NCI-H510A (cell line): Measurements from ENCODE around the gene CD14.
"Not testable (repeated sequence)": the region's sequence is repeated elsewhere in the genome, so short reads cannot be mapped to it uniquely, and the experiment has no call there.

Experiments used
- DNase-seq: peaks from one replicate; lab custom pipeline; 2025; lab: John Stamatoyannopoulos, UW

CD14 gene

GRCh38 chr5:140635291-140636257 lies 2.6 kb upstream of the CD14 start:
- no peak for DNase-seq

DNA sequence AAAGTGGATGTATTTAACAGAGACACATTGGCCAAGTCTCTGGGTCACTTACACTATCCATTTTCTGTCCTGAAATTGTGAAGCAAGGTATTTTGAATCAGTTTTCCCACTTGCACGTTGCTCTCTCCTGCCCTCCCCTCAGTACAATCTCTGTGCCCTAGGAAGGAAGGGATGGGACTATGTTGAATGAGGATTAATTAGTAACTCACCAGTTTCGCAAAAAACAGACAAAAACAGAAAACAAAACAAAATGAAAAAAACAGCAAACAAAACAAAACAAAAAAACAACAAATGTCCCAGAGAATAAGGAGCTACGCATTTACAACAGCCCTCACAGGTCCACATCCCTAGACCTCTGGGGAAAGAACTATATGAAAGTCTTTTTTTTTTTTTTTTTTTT lies 1.1 kb upstream of the CD14 start:
- DNase-seq, result no peak

DNA sequence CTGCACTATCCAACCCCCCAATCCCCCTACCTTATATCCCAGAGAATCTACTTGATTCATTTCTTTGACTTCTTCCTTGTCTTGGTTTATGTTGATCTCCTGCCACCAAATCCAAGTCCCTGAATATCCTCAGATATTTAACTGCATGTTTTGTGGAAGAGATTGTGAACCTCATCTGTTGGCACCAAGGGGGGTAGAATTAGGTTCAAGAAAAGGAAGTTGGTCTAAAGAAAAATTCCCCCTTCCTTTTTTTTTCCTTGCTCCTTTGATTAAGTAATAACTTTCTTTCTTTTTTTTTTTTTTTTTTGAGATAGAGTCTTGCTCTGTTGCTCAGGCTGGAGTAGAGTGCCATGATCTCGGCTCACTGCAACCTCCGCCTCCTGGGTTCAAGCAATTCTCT lies 526 bp upstream of the CD14 start:
- DNase-seq, result no peak

DNA sequence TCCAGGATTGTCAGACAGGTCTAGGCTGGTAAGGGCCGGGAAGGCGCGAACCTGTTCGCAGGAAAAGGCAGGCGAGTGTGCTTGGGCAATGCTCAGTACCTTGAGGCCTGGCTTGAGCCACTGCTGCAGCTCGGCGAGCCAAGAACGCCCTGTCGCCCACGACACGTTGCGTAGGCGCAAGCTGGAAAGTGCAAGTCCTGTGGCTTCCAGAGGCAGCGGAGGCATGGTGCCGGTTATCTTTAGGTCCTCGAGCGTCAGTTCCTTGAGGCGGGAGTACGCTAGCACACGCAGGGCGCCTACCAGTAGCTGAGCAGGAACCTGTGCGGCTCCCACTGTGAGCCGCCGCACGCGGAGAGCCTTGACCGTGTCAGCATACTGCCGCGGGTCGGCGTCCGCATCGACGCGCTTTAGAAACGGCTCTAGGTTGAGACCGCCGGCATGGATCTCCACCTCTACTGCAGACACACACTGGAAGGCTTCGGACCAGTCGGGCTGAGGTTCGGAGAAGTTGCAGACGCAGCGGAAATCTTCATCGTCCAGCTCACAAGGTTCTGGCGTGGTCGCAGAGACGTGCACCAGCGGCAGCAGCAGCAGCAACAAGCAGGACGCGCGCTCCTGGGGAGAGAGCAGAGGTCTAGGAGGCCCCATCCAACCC lies 482 bp downstream of the CD14 start:
- no peak for DNase-seq

DNA sequence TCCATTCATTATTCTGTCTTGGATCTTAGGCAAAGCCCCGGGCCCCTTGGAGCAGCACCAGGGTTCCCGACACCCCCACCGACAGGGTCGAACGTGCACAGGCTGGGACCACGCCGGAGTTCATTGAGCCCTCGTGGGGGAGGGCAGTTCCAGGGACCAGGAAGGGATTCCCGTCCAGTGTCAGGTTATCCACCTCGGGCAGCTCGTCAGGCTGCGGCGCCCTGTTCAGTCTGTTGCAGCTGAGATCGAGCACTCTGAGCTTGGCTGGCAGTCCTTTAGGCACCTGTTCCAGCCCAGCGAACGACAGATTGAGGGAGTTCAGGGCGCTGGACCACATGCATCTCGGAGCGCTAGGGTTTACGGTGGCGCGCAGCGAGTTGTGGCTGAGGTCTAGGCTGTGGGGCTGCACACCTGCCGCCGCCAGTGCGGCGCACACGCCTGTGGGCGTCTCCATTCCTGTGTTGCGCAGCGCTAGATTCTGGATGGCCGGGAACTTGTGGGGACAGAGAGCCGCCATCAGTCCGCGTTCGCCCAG lies 1.1 kb downstream of the CD14 start:
- DNase-seq, result no peak

GRCh38 chr5:140631036-140631417 lies 1.9 kb downstream of the CD14 start:
- no peak for DNase-seq

DNA sequence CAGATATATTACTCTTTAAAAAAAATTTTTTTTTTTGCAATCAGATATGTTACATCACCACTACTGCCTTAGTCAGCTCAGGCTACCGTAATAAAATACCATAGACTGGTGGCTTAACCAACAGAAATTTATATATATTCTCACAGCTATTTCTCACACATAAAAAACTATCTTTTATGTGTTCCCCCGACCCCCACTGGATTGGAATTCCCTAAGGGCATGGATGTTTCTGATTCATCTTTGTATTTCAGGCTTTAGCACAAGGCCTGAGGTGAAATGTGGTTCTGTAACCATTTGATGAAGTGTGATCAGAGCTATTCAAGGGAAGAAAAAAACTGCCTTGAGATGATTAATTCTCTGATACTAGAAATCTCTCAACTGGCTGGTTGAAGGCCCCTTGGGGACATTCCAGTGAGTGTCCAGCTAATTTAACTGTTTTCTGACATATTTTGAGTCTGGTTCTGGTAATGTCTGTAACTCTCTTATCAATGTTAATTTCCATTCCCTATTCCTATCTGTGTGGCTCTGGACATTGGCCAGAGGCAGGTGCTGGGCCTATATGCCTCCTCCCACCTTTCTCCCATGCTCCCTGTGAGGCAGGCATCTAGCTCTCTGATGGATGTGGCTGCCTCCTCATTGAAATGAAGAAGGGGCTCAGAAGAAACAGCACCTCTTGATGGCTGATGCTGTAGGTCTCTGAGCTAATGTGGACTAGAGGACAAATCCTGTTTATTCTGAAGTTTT lies 2.5 kb downstream of the CD14 start:
- DNase-seq, result no peak

GRCh38 chr5:140628711-140629110 lies 4.3 kb downstream of the CD14 start:
- DNase-seq, result no peak

DNA sequence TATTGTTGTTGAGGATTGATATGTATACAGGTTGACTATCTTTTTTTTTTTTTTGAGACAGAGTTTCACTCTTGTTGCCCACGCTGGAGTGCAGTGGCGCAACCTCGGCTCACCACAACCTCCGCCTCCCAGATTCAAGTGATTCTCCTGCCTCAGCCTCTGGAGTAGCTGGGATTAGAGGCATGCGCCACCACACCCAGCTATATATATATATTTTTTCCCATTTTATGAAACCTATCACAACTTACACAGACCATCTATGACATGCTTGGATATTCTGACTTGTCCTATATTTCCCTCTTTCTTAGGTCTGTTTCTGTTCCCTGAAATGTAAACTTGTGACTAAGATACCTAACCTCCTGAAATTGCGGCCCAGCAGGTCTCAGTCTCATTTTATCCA lies 5.0 kb downstream of the CD14 start:
- no peak for DNase-seq

DNA sequence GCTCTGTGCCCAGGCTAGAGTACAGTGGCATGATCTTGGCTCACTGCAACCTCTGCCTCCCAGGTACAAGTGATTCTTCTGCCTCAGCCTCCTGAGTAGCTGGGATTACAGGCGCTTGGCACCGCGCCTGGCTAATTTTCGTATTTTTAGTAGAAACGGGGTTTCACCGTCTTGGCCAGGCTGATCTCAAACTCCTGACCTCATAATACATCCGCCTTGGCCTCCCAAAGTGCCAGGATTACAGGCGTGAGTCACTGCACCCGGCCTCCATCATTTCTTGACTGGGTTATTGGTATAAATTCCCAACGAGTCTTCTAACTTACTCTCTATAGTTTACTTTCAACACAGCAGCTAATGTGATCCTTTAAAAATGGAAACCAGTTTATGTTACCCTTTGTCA lies 8.1 kb downstream of the CD14 start:
- DNase-seq, result not testable (repeated sequence)

DNA sequence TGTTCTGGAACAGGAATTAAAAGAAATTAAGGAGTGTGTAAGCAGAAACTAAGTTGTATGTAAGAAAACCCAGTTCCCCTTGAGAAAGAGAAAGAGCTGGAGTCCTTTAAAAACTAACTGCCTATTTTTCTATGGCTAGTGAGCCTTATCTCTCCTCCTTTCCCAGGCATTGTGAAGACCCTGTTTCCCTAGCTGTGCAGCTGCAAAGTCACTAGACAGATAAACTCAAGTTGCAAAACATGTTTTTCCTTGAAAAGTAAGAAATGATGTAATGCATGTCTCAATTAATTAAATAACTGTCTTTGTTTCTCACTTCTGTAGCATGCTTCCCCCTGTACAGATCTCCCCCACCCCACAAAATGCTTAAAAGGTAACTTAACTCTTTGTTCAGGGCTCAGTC lies 9.9 kb downstream of the CD14 start:
- not testable (repeated sequence) for DNase-seq

DNA sequence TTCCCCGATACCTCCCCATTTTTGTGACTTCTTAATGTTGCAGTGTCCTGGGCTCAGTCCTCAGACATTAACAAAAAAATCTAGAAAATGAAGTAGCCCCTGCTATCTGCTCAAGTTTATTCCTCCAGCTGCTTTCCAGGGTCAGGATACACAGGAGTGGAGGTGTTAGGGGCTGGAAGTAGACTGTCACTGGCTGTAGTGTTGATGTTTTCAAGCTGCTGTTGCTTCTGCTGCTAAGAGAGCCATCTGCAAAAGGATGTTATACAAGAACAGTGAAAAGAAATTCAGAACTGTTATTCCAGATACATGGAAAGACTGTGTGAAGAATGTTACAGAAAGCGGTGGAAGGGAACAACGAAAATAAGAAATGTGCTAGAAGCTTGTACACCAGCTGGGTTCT lies 10.7 kb downstream of the CD14 start:
- no peak for DNase-seq

- DNase-seq, result no peak
Observed at GRCh38 chr5:140611020-140611521, 21.9 kb downstream of the CD14 start.

DNA sequence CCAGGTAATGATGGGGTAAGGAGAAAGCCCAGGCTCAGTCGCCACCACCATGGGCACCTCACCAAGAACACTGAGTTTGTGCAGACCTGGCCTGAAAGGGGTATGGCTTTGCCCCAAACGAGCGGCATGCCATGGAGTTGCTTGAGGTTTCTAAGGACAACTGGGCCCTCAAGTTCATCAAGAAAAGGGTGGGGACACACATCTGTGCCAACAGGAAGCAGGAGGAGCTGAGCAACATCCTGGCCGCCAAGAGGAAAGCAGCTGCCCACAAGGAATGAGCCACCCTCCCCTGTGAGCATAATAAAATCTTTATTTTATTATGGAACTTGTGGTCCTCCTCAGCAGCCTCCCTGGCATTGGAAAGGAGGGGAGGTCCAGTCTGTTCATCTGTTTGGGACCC lies 23.8 kb downstream of the CD14 start:
- DNase-seq, result no peak

DNA sequence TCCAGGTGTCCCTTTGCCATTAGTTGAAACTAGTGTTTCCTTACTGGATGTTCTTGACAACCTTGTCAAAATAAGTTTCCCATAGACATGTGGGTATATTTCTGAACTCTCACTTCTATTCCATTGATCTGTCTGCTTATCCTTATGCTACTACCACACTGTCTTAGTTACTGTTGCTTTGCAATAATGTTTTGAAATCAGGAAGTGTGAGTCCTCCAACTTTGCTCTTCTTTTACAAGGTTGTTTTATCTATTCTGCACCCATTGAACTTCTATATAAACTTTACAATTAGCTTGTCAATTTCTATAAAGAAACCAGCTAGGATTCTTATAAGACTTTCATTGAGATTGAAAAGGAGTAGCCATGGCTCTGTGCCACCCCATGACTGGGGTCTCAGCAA lies 24.3 kb downstream of the CD14 start:
- no peak for DNase-seq

GRCh38 chr5:140607031-140607430 lies 25.9 kb downstream of the CD14 start:
- no peak for DNase-seq

GRCh38 chr5:140605879-140606278 lies 27.1 kb downstream of the CD14 start:
- DNase-seq, result no peak

DNA sequence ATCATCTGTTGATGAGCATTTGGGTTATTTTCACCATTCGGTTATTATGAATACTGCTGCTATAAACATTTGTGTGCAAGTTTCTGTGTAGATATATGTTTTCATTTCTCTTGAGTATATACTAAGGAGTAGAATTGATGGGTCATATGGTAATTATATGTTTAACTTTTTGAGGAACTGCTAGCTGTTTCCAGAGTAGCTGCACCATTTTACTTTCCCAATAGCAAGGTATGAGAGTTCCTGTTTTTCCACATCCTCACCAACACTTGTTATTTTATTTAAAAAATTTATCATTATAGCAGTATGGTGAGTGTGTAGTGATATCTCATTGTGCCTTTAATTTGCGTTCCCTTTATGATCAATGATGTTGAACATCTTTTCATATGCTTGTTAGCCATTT lies 29.2 kb downstream of the CD14 start:
- DNase-seq, result no peak

- not testable (repeated sequence) for DNase-seq
Observed at GRCh38 chr5:140603446-140603698, 29.6 kb downstream of the CD14 start.

DNA sequence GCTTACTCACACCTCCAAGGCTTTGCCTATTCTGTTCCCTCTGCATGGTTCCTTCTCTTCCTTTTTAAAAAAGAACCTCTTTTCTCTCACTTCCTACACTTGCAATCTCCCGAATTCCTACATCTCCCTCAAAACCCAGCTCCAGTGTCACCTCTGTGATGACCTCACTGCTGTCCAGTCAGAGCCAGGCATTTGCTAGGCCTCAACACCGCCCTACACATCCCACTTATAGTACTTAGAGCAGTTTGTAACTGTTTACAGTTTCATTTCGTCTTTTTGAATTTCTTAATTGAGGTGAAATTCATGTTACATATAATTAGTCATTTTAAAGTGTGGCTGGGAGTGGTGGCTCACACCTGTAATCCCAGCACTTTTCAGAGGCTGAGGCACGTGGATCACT lies 30.8 kb downstream of the CD14 start:
- no peak for DNase-seq

- no peak for DNase-seq
Observed at GRCh38 chr5:140600096-140600495, 32.9 kb downstream of the CD14 start.

- no peak for DNase-seq
Observed at GRCh38 chr5:140598836-140599235, 34.1 kb downstream of the CD14 start.

DNA sequence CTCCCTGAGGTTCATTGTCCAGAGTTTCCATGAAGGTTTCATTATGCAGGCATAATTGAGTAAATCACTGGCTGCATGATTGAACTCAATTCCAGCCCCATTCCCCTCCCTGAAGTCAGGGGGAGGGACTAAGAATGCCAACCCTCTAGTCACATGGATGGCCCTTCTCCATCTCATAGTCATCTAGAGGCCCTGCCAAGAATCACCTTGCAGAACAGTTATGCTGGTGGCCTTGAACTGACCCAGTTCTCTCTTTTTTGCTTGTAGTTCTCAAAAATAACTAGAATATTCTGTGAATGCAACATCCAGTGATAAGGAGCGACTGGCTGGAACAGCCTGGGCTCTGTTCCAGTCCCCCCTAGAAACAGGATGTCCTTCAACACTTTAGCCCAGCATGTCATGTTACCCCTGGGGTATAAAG lies 36.6 kb downstream of the CD14 start:
- DNase-seq, result no peak
